GM21786 (cell line): Measurements from ENCODE around the gene ZFYVE19.

ENCODE experiments used
- ATAC-seq: cut with Tn5 transposase; IDR thresholded peaks from one replicate; pipeline ENCODE4 v1.9.1; 2021; ENCODE audit not compliant: unreplicated experiment

Gene ZFYVE19

GRCh38 chr15:40775740-40776536 lies 31.0 kb upstream of the ZFYVE19 start:
- ATAC-seq, result no peak

DNA sequence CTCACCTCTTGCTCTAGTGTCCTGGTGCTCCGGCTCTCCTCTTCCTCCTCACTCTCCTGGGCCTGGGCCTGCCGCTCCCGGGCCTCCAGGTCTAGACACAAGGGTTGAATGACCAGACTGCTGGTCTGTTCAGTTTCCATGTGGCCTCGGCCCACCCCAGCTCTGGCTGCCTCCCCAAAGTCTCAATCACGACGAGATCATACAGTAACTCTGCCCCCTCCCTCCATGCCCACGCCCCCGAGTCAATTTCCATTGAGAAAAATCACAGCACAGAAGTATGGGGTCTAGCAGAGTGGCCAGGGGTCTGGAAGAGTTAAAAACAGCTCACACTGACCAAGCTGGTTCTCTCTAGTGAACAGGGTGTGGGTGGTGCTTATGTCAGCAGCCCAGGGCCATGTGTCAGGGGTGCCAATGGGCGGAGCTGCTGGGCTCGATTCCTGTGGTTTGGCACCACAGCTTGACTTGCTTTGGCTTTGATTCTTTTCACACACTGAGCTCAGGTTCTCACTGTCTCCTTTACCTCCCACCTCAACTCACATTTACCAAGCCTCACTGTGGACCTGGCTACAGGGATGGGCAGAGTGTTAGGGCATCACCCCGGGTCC lies 30.2 kb upstream of the ZFYVE19 start:
- no peak for ATAC-seq

- peak; percentile 62 for ATAC-seq
Measured at GRCh38 chr15:40782609-40783227, 24.2 kb upstream of the ZFYVE19 start.

DNA sequence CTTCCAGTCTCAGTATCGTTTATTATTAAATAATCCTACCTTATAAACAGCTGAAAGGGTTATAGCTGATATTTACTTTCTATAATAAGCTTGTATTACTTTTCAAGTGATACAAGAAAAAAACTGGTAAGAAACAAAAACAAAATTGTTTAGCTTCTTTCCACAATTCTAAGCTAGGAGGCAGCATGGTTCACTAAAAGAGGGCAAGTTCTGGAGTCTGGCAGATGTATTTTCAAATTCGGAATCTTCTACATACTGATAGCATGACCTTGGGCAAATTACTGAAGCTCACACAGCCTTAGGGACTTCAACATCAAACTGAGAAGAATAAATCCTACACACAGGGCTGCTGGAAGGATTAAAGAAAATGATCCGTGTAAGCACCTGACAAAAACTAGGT lies 21.7 kb upstream of the ZFYVE19 start:
- no peak for ATAC-seq

DNA sequence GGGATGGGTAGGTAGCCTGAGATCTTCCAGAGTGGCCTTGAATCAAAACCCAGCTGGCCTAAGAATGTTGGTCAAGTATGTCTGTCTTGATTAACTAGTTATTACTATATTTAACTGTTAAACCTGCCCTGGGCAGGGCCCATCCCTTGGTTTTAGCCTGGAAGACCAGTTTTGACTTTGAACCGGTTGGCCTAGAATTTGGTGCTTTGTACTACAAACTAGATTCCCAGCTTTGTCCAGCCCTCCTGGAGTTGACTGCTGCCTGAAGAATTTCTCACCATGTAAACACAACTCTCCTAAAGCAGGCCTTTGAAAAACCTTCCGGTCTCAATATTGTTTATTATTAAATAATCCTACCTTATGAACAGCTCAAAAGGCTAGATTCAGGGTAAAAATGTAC lies 21.1 kb upstream of the ZFYVE19 start:
- ATAC-seq, result no peak

DNA sequence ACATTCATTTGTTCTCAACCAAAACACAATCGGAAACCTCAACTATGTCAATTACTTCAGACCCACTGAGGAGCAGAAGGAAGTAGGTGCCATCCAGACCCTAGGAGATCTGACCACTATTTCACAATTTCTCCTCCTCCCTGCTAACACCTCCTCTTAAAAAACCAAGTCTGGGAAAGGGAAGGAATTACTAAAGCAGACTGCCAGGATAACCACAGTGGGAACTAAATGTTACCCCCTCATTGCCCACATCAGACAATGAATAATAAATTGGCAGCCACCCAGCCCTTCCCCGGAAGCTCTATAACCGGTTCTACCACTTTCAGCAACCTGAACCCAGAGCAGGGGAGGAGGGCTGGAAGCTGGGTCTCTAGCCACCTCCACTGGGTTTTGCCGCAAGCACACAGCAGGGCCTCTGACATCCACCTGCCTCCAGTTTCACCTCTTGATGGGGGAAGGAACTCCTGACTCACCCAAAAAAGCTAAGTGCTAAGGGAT lies 19.5 kb upstream of the ZFYVE19 start:
- no peak for ATAC-seq

DNA sequence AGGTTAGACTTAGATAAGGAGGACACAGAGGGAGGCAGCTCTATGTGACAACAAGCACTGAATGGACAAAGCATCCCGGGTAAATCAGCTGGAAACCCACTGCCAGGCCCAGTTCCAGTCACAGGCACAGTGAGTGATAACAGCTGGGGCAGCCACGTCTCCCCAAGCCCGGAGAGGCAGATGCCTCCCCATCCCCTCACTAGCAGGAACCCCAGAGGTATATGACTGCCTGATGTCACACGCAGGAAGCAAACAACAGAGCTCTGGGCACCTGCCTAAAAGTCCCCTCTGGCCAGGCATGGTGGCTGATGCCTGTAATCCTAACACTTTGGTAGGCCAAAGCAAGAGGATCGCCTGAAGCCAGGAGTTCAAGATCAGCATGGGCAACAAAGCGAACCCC lies 18.9 kb upstream of the ZFYVE19 start:
- ATAC-seq, result no peak

DNA sequence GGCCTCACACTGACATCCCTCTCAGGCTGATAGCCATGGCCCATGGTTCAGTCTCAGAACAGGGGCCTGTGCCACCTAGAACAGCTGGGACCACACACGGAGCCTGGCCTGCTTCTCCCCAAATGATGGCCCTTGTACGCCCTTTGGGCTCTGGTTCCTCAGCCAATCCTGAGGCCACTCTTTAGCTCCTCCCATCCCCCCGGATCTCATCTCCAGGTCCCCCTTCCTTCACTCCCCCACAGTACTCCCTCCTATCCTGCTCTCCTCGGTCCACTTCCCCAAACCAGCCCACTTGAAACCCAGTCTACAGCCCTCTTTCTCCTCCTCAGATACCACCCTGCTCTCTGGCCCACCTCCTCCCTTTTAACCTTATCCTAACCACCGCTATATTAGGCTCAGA lies 17.8 kb upstream of the ZFYVE19 start:
- ATAC-seq, result no peak

- ATAC-seq, result no peak
Measured at GRCh38 chr15:40789999-40790398, 16.9 kb upstream of the ZFYVE19 start.

- ATAC-seq, result no peak
Measured at GRCh38 chr15:40790718-40791117, 16.2 kb upstream of the ZFYVE19 start.

DNA sequence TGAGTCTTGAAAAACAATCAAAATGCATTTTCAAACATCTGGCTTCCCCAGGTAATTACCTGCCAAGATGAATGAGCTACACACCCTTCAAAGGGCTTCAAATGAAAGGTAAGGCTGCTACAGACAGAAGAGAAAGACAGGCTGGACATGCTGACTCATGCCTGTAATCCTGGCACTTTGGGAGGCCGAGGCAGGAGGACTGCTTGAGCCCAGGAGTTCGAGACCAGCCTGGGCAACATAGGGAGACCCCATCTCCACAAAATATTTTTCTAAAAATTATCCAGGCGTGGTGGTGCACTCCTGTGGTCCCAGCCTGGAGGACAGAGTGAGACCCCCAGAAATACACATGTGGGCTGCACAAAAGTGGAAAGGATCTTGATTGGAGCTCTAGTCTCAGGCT lies 14.5 kb upstream of the ZFYVE19 start:
- ATAC-seq, result no peak

DNA sequence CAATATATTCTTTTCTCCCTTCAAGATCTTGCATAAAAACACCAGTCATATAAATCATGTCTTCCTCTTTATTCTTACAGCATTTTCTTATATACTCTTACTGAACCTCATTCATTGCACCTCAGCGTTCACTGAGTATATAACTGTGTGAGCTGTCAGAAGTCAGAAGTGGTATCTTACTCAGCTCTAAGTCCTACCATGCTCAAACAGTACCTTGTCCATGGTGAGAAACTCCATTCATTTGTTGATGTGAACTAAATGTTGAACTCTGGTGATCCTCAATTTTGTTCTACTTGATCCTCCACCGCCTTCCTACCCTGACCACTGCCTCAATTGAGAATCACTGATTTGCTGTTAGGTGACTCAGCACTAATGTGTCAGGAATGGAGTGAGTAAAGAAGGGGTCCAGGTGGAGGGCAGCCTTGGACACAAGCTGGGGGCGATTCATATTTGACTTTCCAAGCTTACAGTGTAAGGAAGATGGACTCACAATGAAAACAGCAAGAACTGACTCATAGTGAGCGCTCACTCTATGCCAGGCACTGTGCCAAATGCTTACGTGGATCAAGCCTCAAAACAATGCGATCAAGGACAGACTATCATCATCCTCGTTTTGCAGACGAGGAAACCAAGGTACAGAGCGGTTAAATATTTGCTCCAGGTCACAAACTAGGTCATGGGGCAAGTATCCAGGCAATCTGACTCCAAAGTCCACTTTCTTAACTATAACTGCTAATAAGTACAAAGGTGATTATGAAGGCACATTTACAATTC lies 13.5 kb upstream of the ZFYVE19 start:
- no peak for ATAC-seq

GRCh38 chr15:40796041-40796440 lies 10.8 kb upstream of the ZFYVE19 start:
- no peak for ATAC-seq

DNA sequence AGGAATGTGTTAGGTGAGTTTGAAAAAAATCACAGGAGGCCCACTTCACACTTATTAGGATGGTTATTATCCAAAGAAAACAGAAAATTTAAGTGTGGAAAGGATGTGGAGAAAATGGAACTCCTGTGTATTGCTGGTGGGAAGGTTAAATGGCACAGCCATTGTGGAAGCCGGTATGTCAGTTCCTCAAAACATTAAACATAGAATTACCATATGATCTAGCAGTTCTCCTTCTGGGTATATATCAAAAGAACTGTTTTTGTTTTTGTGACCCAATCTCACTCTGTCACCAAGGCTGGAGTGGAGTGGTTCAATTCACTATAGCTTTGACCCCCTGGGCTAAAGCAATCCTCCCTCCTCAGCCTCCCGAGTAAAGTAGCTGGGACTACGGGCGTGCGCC lies 10.4 kb upstream of the ZFYVE19 start:
- ATAC-seq, result no peak

- ATAC-seq, result no peak
Measured at GRCh38 chr15:40799523-40799922, 7.4 kb upstream of the ZFYVE19 start.

DNA sequence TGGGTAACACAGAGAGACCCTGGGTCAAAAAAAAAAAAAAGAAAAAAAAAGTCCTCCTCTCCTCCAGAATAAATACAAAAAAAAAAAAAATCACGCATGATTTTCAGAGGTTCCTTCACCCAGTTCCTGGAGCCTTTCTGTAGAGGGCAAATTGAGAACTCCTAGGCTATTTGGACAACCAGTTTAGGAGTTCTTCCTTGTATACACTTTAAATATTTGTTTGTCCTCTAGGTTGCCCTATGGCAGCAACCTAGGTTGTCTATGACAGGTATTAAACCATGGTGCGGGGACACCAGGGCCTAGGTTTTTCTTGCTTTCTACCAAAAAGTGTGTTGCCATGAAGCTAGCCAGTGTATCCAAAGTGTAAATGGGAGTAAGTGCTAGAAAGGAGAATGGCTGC lies 3.8 kb upstream of the ZFYVE19 start:
- no peak for ATAC-seq

- no peak for ATAC-seq
Measured at GRCh38 chr15:40803688-40804087, 3.2 kb upstream of the ZFYVE19 start.

DNA sequence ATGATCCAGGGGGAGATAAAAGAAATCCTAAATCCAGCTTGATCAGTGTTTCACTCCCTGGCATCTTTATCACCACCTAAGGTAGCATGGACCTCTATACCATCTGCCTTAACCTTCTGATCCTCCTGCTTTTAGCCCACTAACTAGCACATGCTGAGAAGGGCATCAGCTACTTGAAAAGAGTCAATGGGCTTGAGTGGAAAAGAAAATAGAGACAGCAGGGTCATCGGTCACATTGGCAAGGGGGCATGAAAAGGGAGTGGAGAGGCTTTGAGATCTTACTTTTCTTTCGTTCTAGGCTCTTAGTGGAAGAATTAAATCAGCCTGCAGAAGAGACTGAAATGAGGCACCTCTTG lies 239 bp upstream of the ZFYVE19 start:
- no peak for ATAC-seq

- ATAC-seq, result no peak
Measured at GRCh38 chr15:40807888-40808461, 1.1 kb downstream of the ZFYVE19 start.

DNA sequence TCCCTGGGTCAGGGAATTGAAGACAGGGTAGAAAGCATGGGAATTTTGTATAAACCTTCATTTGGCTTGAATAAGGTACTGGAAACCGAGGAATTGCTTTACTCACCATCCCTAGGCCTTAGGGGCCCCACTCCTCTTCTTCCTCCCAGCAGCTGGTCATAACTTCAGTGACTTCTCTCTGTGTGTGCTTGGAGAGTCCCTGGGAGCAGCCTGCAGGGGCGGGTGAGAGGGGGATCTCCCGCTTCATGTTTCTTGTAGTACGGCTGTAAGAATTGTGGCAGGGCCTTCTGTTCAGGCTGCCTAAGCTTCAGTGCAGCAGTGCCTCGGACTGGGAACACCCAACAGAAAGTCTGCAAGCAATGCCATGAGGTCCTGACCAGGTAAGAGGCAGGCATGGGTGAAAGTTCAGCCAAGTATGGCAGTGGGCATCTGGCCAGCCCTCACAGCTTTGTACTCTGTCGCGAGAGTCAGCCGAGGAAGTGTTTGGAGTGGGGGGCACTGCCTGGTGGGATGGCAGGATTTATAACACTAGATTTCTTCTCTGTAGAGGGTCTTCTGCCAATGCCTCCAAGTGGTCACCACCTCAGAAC lies 2.1 kb downstream of the ZFYVE19 start:
- ATAC-seq, result no peak
